Calu3 (cell line): ENCODE results near the gene DCP1B. TPM values are rescaled to one million over a fixed set of nuclear protein-coding genes. Genes with fewer than 3 reads are reported as not detected.

Source experiments
- BruUV-seq: library from RNA; stranded (reverse); fragments of 400-500 nt; replicated peaks from 2 replicates; lab custom pipeline; 2021; lab: Mats Ljungman, UMichigan
- CTCF ChIA-PET: fragments of 300-600 bp; sonication (Branson Sonifier 250); formaldehyde crosslinking; loops from one replicate; lab custom pipeline; 2022; ENCODE audit warnings: antibody characterized with exemption; lab: Charles Lee
- DNase-seq: peaks from one replicate; pipeline ENCODE4 v3.0.0; 2022
- H3K27ac Mint-ChIP-seq: one replicate; pipeline ENCODE4 v1.8.0; 2022; ENCODE audit warnings: mixed read lengths; ENCODE audit not compliant: unreplicated experiment
- H3K27me3 Mint-ChIP-seq: one replicate; pipeline ENCODE4 v1.8.0; 2022; ENCODE audit warnings: mixed read lengths; ENCODE audit not compliant: unreplicated experiment
- H3K36me3 Mint-ChIP-seq: one replicate; pipeline ENCODE4 v1.8.0; 2022; ENCODE audit warnings: mild to moderate bottlenecking, moderate library complexity, mixed read lengths; ENCODE audit not compliant: insufficient read depth, unreplicated experiment
- H3K4me1 Mint-ChIP-seq: one replicate; pipeline ENCODE4 v1.8.0; 2022; ENCODE audit warnings: mild to moderate bottlenecking, low read depth, mixed read lengths; ENCODE audit not compliant: unreplicated experiment
- H3K4me3 Mint-ChIP-seq: one replicate; pipeline ENCODE4 v1.8.0; 2022; ENCODE audit warnings: mild to moderate bottlenecking, low read depth, moderate library complexity, mixed read lengths; ENCODE audit not compliant: unreplicated experiment
- H3K9me3 Mint-ChIP-seq: one replicate; pipeline ENCODE4 v1.8.0; 2022; ENCODE audit warnings: low read depth, mixed read lengths; ENCODE audit not compliant: unreplicated experiment
- CTCF ChIP-seq: fragments of 200-600 bp; IDR thresholded peaks from one replicate; pipeline ENCODE4 v1.8.0; 2022; ENCODE audit warnings: antibody characterized with exemption; ENCODE audit not compliant: unreplicated experiment
- intact Hi-C: fragments of 100-400 bp; cut with micrococcal nuclease; formaldehyde crosslinking; loops from one replicate; pipeline ENCODE4 v1.10.0; 2022; ENCODE audit not compliant: unreplicated experiment
- total RNA-seq: library from RNA; stranded (reverse); gene quantifications from 2 replicates; pipeline ENCODE4 v1.2.3, GENCODE V29; 2022

DCP1B gene
- total RNA-seq, 1 experiment from 2014 or later, result 6.3 TPM

- intact Hi-C loops, result loop anchor here (1.0 kb wide), 3 partner anchors 144 to 306 kb away; no protein-coding TSS in a partner anchor
- peaks cover 5% of the 10 kb centered on the region for H3K36me3 Mint-ChIP-seq
- H3K27me3 Mint-ChIP-seq, result peaks cover 15% of the 10 kb centered on the region
- H3K4me1 Mint-ChIP-seq, result peaks cover 8% of the 10 kb centered on the region
- peak; percentile 88 for TF ChIP-seq CTCF
- CTCF ChIA-PET, result interaction anchor here (0.5 to 1.5 kb wide), 17 partner anchors 9 to 822 kb away, joined by 3 to 23 read pairs (median 4); partner anchors contain the start of gene WNT5B
- no peak overlapping the region for H3K4me3 Mint-ChIP-seq
- H3K27ac Mint-ChIP-seq, result no peak overlapping the region
- no TSS peak for BruUV-seq
- DNase-seq, result peak; percentile 88
- H3K9me3 Mint-ChIP-seq, result no peaks in the 10 kb centered on the region
Observed at GRCh38 chr12:1939801-1940607, 64.3 kb downstream of the DCP1B start.

DNA sequence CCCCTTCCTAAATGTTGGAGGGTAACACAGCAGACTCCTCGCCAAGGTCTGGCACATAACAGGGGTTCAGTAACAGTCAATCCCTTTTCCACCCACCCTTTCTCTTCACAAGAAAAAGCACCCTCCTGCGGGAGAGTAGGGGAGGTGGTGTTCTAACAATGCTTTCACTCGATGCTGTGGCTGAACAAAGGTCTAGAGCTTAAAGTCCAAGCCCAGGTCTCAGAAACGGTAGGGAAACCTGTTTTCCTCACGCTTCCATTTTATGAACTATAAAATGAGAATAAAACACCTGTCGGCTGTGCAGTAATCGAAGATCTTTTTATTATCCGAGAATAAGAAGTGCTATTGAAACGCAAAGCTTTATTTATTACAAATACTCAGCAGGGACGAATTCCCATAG, 64.9 kb downstream of the DCP1B start:
- no peak overlapping the region for H3K4me3 Mint-ChIP-seq
- CTCF ChIA-PET, result interaction anchor here (0.9 to 1.5 kb wide), 11 partner anchors 15 to 644 kb away, joined by 3 to 23 read pairs (median 5); no protein-coding TSS in a partner anchor
- no peaks in the 10 kb centered on the region for H3K9me3 Mint-ChIP-seq
- peaks cover 5% of the 10 kb centered on the region for H3K36me3 Mint-ChIP-seq
- H3K4me1 Mint-ChIP-seq, result peaks cover 8% of the 10 kb centered on the region
- intact Hi-C loops, result no loop called here
- no peak overlapping the region for H3K27ac Mint-ChIP-seq
- DNase-seq, result no peak
- no TSS peak for BruUV-seq
- peaks cover 21% of the 10 kb centered on the region for H3K27me3 Mint-ChIP-seq
- no peak for TF ChIP-seq CTCF

GRCh38 chr12:1937481-1938224, 66.6 kb downstream of the DCP1B start:
- CTCF ChIA-PET, result no interaction called here

More at GRCh38 chr12:1937481-1938224, 66.6 kb downstream of the DCP1B start:
- BruUV-seq, result no TSS peak
- no peak for TF ChIP-seq CTCF
- Mint-ChIP-seq H3K4me3 (no peak overlapping the region), H3K4me1 (peaks cover 8% of the 10 kb centered on the region), H3K27ac (no peak overlapping the region), H3K36me3 (peaks cover 5% of the 10 kb centered on the region), H3K9me3 (no peaks in the 10 kb centered on the region), H3K27me3 (peaks cover 30% of the 10 kb centered on the region)
- intact Hi-C loops, result no loop called here
- no peak for DNase-seq
